T-helper 2 cell (primary cell): ENCODE results near the gene TM2D3.

Experiments
- DNase-seq, 5 experiments: peaks; one replicate each; pipeline versions ENCODE4 v3.0.0 to v3.0.0-alpha.2; 2012 to 2022

TM2D3 gene

GRCh38 chr15:101621961-101622360 is 30.2 kb downstream of the TM2D3 start:
- DNase-seq: no peak

- no peak for DNase-seq
Observed at GRCh38 chr15:101620671-101621070, 31.5 kb downstream of the TM2D3 start.

- no peak for DNase-seq
Observed at GRCh38 chr15:101619615-101619865, 32.6 kb downstream of the TM2D3 start.

DNA sequence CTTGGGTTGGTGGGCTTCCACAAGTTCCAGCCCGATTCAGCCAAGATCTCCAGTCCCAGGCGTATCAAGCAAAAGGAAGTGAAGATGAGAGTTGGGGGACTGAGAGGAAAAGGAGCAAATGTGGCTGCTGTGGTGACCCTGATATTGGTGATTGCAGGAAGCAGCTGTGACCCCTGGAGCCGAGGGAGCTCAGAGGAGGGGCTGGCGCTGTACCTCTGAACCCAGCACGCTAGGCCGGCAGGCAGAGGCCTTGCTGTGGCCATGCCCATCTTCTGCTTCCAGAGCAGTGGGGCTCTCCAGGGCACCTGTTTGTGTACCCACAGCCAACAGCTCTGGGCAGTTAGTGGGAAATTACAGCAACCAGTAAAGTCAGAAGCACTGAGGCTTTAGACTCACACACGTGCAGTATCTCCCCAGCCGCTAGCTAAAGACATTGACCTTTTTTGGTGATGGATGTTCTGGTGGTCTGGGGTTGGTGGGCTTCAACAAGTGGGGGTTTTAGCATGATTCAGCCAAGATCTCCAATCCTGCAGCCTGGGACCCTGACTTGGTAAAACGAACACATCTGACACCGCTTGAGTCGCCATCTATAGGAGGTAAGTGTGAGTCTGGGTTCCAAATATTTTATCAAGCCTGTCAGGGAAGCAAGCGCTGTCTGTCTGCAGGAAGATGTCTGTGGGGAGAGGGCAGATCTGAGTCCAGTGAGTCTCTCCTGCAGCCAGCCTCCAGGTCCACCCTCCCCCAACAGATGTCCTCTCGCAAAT is 33.1 kb downstream of the TM2D3 start:
- DNase-seq: no peak

DNA sequence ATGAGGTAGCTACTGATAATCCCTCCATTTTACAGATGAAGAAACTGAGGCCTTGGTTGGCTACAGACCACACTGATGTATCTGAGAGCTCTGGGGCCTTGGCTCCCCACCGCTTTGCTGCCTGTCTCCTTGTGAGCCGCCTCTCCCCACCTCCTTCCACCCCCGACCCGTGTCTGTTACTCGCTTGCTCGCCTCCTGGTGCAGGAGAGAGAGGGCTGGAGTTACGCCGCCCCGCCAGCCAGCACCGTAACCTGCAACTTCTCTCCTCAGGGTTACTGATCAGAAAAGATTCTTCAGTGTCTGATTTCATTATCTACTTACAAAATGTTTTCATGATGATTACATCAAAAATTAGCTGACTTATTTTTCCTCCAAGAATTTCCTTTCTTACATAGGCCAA is 34.1 kb downstream of the TM2D3 start:
- no peak for DNase-seq

DNA sequence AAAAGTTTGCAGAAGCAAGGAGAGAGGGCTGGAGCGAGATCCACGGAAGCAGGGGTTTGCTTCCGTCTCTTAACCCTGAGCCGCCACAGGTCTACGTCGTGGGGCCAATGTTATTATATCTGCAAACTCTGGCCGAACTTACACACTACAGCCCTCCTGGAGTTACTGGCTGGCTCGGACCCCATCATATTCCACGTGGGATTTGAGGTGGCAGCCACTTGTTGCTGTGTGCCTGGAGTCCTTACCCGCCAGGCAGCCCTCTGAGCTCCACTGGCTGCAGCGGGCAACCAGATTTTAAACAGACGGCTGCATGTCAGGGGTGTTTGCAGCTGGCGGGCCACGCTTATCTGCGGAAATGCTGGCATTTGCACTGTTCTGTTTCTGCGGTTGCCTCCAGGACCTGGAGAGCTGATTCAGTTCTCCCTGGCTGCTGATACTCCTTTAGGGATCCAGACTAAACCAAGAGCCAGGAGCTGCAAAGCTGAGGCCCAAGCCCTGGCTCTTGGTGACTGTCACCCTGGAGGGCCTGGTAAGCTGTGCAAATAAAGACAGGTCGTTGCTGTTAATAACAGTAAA is 34.7 kb downstream of the TM2D3 start:
- DNase-seq: no peak

DNA sequence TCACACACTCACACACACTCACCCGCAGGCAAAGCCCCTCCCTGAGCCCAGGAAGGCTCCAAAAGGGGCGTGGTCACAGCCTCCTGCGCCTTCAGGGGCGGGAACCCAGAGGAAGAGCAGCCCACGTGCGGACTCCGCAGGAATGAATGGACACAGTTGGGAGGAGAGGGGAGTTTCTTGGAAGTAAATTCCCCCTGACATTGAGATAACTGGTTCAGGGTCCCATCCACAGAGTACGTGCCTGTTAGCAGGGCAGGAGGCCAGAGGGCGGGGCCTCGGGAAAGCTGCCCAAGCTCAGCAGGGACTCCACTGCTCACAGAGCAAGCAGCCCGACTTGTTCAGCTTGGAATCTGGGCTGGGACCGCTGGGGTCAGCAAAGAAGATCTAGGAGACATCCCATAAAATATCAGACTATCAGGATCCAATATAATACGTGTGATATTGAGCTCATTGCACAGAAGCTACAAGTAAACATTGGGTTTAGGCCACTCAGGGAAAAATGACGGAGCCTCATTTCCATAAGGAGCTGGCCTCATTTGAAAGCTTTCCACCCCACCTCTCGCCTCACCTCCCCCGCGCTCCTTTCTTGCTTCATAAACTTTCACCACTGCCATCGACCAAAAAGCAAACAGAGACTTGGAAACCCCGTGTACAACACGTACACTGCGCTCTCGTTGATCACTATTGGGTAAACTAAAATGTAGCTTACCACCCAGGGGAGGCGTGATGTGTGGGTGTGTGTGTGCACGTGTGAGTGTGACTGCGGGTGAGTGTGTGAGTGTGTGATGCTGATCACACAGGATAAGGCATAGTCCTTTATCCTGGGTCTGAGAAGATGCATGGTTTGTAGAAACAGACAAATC is 36.0 kb downstream of the TM2D3 start:
- no peak for DNase-seq

DNA sequence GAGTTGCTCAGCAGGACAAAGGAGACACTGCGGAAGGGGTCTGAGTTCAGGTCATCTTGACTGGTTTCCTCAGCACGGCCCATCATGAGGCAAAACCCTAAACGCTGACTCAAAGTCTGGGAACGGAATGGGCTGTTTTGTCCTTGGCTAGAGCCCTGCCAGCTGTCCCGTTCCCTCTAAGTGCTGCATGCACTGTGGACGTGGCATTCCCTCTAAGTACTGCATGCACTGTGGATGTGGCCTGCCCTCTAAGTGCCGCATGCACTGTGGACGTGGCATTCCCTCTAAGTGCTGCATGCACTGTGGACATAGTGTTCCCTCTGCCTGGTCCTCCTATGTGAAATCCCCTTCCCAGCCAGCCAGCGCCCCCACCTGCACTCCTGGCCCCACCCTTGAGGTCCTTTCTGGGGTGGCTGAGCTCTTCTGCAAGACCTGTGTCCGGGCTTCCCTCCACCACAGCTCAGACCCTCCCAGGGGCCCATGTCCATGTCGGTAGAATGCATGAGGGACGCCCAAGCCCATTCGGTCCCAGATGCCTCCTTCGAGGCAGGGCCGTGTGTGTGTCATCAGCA is 36.7 kb downstream of the TM2D3 start:
- DNase-seq: no peak

GRCh38 chr15:101614761-101615160 is 37.4 kb downstream of the TM2D3 start:
- no peak for DNase-seq

DNA sequence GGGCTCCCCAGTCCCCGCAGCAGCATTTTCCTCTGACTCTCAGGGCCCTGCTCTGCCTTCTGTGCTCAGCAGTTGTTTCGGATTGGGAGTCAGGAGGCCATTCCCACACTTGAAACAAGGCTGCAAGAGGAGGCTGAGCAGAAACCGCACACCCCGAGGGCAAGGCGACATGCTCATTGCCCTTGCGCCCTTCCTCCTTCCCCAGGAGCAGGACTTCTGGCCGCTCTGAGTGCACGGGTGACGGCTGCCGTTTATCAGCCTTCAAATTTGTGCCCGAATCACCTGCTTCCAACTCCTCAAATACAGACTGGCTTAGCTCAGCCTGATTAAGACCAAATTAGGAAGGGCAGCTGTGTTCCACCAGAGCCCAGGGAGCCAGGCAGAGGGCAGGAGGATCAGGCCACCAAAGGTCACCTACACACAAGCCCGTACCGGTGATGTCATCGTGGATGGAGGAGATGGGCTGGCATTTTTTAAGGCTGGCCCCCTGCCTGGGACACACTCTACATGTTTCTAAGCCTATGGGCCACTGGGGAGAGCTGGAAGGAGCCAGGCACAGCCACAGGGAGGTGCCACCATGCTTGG is 38.1 kb downstream of the TM2D3 start:
- no peak for DNase-seq

GRCh38 chr15:101613130-101614000 is 38.8 kb downstream of the TM2D3 start:
- DNase-seq: no peak

DNA sequence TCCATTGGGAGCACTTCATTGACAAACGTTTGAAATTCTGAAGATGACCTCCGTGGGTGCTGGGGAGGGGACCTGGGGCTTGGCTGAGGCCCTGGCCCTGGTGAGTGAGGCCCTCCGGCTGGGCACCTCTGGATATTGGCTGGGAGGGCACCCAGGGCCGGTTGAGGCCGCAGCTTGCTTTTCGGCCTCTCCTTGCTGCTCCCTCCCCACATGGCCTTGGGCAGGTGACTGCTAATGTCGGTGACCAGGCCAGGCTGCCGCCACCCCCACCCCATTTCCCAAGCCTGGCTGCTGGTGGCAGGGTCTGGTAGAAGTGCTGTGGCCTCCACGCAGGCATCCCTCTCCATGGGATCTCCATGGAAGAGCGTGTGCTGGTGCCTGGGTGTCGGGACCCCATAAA is 39.5 kb downstream of the TM2D3 start:
- DNase-seq: no peak

DNA sequence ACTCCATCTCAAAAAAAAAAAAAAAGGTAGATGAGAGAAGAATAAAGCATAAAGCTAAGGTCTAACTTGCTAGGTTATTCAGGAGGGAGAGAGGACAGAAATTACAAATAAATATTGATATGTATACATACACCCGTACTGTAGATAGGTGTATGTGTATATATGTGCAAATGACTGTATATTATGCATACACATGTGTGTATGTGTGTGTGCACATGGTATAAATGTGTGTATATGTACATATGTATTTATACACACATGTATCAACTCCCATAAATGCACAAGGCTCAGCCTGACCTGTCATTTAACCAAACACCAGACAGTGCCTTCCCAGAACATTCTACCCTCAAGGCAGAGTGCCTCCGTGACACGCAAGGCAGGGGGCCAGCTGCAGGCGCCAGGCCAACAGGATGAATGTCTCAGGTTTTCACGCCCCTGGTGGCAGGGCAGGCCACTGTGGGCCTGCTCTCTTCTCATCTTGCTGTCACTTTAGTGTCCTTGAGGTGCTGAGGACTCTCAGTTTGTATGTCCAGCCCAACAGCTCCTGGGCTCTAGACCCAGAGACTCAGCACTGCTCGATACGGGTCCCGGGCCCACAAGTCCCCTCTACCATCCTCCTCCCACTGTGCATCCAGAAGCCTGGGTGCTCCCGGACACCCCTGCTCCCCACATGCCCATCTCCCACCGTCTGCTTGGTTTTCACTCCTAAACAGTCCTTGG is 40.4 kb downstream of the TM2D3 start:
- no peak for DNase-seq

DNA sequence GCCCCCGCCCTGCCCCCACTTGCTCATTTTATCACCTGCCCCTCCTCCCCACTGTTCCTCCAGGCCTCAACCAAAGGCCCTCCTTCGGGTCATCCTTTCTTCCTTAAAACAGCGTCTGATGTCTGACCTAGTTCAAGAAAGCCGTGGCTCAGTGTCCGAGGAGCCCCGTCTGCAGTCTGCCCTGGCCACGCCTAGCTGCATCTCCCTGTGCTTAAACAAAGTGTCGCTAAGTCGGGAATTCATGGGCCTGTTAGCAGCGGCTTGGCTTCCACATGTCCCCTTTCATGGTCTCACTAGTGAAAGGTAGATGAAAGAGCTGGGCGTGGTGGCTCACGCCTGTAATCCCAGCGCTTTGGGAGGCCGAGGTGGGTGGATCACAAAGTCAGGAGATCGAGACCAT is 41.2 kb downstream of the TM2D3 start:
- DNase-seq: no peak

GRCh38 chr15:101610611-101611000 is 41.6 kb downstream of the TM2D3 start:
- DNase-seq: no peak

- no peak for DNase-seq
Observed at GRCh38 chr15:101609742-101610610, 42.2 kb downstream of the TM2D3 start.

- DNase-seq: no peak
Observed at GRCh38 chr15:101608201-101608600, 44.0 kb downstream of the TM2D3 start.

GRCh38 chr15:101607108-101607507 is 45.1 kb downstream of the TM2D3 start:
- no peak for DNase-seq

- DNase-seq: no peak
Observed at GRCh38 chr15:101604124-101604874, 47.9 kb downstream of the TM2D3 start.

DNA sequence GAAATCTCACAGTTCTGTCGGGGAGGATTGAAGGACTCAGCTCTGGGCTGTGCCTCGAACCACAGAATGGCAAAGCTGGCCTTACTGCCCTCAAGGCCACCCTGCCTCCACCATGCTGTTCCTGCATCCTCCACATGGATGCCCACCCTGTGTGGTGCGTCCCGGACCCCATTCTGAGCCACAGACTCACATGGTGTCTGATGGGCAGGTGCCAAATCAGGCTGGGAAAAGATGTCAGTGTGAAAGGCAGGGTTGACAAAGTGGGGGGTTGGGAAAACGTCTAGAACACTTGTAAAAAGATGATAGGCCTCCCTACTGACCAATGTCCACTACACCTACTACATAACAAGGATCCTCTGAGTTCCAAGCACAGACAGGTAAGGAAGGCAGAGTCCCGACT is 49.4 kb downstream of the TM2D3 start:
- DNase-seq: no peak
